HG03064 (cell line): Measurements from ENCODE around the gene PRPSAP2.

Source experiments
- ATAC-seq: cut with Tn5 transposase; IDR thresholded peaks from one replicate; pipeline ENCODE4 v1.9.1; 2021; ENCODE audit warnings: low read depth; ENCODE audit not compliant: unreplicated experiment

PRPSAP2 gene

GRCh38 chr17:18977646-18978045 lies 119.7 kb downstream of the PRPSAP2 start:
- ATAC-seq = no peak

- no peak for ATAC-seq
Observed at GRCh38 chr17:18978050-18978449, 120.1 kb downstream of the PRPSAP2 start.

- ATAC-seq = no peak
Observed at GRCh38 chr17:18978655-18979054, 120.7 kb downstream of the PRPSAP2 start.
